ENCODE data around the gene NACC2.

GRCh38 chr9:136007276-136007933 lies 87.7 kb downstream of the NACC2 start:
- no peak for TF ChIP-seq REST (IDR thresholded peaks at IDR 0.05; ENCODE audit: unreplicated experiment)
- no peak for TF ChIP-seq CTCF (conservative IDR thresholded peaks at IDR 0.05; ENCODE audit: low read depth in 2 of 2)
- TF ChIP-seq EZH2 (IDR thresholded peaks at IDR 0.05; ENCODE audit: low read depth, unreplicated experiment): no peak
- TF ChIP-seq POLR2AphosphoS5 (IDR thresholded peaks at IDR 0.05; ENCODE audit: low read depth): no peak
- no peak for TF ChIP-seq CREB1 (CRISPR knock-in tag; IDR thresholded peaks at IDR 0.05; ENCODE audit: low read depth)
- no peak for TF ChIP-seq EZH2phosphoT487 (IDR thresholded peaks at IDR 0.05; ENCODE audit: unreplicated experiment)
- no peak for TF ChIP-seq ETS1 (IDR thresholded peaks at IDR 0.05)
- no peak for TF ChIP-seq STAT1 (IDR thresholded peaks at IDR 0.05; ENCODE audit: unreplicated experiment)
- TF ChIP-seq JUNB (IDR thresholded peaks at IDR 0.05; ENCODE audit: unreplicated experiment): no peak
- no peak for TF ChIP-seq NANOG (IDR thresholded peaks at IDR 0.05; ENCODE audit: borderline replicate concordance)
- no peak for TF ChIP-seq ZNF462 (CRISPR knock-in tag; IDR thresholded peaks at IDR 0.05)
- TF ChIP-seq ZNF114 (CRISPR knock-in tag; IDR thresholded peaks at IDR 0.05): no peak
- TF ChIP-seq ZNF331 (CRISPR knock-in tag; IDR thresholded peaks at IDR 0.05; ENCODE audit: low read depth): no peak
